ENCODE data around the gene PRR33. TPM values are rescaled to one million over a fixed set of nuclear protein-coding genes. Genes with fewer than 3 reads are reported as not detected.

The PRR33 gene
- total RNA-seq, 1 donor from 2014 or later = 0.75 TPM

DNA sequence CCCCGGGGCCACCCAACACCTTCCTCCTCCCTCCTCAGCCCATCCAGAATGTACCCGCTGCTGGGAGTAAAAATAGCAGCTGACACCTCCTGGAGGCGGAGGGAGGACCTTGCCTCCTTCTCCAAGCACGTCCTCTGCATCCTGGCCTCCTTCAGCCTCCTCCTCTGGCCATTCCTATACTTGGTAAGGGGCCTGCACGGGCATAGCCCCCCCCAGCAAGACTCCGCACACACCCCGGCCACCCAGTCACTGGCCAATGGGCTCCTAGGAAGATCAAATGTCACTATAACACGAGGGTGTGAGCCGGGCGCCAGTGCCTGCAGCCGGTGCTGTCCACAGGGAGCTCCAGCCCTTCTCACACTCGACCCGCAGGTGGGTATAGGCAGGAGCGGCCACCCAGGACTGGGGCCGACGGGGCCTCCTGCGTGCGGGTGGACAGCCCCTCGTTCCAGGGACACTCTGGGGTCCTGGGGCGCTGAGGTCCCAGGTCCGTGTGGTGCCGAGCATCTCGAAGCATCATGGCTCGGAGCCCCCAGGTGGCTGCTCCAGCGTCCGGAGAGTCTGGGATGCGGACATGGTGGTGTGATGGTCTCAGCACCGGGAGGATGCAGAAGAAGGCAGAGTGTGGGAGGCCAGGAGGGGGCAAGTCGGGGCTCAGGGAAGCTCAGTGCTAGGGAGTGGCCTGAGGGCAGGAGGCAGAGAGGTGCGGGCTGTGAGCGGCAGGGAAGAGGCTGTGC is 27.9 kb upstream of the PRR33 start, which contains the start of gene TNNT3:
Gene TNNT3, plus strand, starts transcription at position 313 of the 737 bp plus-strand sequence. CDS start 3,172 bp downstream, outside the sequence.
- intact Hi-C loops (cut with DNase I) = loop anchor here (2.0 to 5.0 kb wide), 2 partner anchors 37 to 83 kb away; no protein-coding TSS in a partner anchor

DNA sequence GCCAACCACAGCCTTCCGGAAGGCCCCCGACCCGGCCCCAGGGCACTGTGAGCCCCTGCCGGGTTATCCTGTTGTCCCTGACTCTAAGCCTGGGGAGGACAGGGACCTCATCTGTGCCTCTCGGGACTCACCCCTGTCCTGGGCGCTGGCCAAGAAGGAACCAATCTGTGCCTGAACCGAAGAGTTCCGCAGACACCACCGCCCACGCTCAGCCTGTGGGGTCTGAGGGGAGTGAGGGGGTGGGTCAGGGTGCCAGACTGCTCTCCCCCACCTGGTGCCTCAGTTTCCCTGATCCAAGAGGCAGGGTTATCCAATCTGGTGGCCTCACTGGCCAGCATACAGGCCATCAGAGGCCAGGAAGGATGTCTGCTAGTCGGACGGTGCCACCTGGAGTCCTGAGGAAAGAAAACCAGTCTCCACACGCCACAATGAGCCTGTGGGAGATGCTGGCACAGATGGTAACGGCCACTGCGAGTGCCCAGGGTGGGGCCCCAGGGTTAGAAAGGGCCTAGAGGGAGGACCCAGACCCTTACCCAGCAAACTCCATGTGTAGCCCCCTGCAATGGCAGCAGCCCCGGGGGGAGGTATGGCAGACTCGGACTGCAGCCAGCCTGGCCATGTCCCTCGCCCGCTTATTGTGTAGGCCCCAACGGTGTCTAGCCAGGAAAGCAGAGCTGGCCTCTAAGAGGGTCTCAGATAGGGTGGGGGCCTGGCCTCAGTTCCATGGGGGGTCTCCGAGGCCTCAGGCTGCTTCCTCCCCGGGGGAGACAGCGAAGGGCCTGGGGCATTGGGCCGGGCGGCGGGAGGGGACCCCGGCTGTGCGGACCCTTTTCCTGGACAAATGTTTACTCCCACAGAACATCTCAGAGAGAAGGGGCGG is 27.0 kb upstream of the PRR33 start:
- intact Hi-C loops (cut with DNase I) = loop anchor here (2.0 to 5.0 kb wide), 2 partner anchors 36 to 82 kb away; no protein-coding TSS in a partner anchor
- no peak for DNase-seq (ENCODE audit: low spot score)

More for the DNA sequence above, 27.9 kb upstream of the PRR33 start, which contains the start of gene TNNT3:
- DNase-seq (ENCODE audit: low spot score) = no peak

DNA sequence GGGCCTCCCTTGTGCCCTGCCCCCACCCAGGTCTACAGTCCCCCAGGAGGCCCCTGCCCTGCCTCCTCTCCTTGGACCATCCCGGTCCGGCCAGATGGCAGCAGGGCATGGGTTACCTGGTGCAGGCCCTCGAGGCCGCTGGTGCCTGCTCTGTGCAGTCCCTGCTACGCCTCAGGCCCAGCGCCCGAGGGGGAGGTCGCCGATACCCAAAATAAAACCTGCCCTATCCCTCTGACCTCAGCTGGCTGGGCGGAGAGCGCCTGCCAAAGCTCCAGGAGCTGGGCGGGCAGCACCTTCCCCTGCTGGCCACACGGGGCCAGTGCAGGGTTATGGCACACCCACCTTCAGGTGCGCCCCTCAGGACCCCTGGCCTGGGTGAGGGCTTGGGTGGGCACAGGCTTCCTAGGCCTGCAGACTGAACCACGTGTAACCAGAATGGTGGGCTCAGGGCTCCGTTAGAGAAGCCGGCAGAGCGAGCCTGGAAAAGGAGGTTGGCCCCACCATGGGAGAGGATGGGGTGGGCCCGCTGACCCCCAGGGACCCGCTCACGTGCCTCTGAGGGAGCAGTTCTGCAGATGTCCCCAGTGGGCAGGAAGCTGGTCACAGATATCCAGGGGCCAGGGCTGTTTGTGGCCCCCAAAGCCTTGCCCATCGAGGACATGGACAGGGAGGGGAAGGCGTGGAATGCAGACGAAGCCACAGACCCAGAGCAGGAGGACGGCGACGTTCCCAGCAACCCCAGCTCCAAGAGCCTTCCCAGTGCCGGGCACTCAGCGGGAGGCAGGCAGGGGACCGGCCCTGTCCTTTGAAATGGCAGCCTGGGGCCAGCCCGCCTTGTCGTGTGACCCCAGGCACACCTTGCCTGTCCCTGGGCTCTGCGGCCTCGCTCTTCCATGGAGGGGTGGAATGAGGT is 26.1 kb upstream of the PRR33 start:
- no peak for DNase-seq (ENCODE audit: low spot score)
- intact Hi-C loops (cut with DNase I) = loop anchor here (2.0 to 5.0 kb wide), 2 partner anchors 35 to 81 kb away; no protein-coding TSS in a partner anchor

DNA sequence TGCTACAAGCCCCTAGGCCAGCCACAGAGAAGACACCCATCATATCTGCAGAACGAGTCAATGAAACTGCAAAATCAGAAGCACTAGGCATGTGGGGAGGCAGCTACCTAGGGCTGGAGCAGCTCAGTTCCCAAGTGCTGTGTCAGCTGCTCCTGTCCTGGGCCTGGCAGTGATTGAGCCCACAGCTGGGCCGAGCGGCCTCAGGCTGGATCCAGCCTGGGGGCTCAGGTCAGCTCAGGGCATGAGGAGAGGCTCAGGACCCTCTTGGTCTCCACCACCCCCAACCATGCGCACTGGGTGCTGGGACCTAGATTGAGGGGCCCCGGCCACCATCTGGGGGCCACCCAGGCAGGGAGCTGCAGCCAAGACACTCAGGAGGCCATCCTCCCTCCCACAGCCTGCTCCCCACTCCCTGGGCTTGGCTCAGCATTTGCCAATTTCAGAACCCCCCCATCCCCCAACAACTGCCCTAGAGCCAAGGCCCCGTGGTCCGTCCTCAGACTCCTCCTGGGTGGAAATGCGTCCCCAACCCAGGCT is 25.4 kb upstream of the PRR33 start:
- DNase-seq (ENCODE audit: low spot score) = no peak
- intact Hi-C loops (cut with DNase I) = loop anchor here (1.0 to 5.0 kb wide), 2 partner anchors 24 to 35 kb away; no protein-coding TSS in a partner anchor

DNA sequence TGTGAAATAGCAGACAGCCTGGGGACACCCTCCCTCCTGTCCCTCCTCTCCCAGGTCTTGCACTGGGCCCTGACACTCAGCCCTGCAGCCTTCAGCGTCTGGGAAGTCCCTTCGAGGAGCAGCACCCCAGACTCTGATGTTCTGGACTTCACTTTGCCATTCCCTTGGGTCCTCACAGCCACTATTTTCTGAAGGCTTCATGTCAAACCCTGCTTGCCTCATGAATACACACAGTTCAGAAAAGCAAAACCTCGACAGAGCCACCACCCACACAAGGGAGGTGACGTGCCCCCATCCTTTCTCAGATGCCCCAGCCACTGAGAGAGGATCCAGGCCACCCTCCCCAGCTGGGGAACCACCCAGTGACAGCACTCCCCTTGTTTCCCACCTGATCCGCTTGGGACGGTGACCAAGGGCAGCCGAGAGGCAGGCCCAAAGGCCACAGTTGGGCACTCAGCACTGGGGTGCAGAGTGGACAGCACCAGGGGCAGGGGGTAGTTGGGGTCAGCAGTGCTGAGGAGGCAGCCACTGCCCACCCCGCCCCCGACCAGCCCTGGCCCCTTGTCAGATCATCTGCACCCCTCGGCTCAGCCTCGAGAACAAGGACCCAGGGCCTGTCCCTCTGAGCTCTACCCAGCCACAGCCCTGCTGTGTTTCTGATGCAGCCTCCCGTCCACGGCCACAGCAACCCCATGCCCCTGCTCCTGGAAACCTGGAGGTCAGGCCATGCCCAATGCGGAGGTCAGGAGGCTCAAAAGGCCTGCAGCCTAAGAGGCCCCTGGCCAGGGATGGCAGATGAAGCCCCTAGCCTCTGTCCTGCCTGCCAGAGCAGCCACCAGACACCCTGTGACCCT is 24.7 kb upstream of the PRR33 start:
- intact Hi-C loops (cut with DNase I) = loop anchor here (1.0 to 5.0 kb wide), 2 partner anchors 23 to 34 kb away; no protein-coding TSS in a partner anchor
- no peak for DNase-seq (ENCODE audit: low spot score)

DNA sequence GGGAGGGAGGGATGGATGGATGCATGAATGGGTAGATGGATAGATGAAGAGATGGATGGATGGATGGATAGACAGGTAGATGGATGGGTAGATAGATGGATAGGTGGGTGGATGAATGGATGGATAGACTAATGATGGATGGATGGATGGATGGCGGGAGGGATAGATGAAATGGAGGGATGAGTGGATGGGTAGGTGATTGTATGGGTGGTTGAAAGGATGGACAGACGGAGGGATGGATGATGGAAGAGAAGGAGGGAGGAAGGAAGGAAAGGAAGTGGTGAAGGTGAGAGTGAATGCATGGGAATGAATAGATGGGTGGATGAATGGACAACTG is 24.1 kb upstream of the PRR33 start:
- intact Hi-C loops (cut with DNase I) = loop anchor here (1.0 to 5.0 kb wide), 2 partner anchors 22 to 33 kb away; no protein-coding TSS in a partner anchor
- DNase-seq (ENCODE audit: low spot score) = no peak

DNA sequence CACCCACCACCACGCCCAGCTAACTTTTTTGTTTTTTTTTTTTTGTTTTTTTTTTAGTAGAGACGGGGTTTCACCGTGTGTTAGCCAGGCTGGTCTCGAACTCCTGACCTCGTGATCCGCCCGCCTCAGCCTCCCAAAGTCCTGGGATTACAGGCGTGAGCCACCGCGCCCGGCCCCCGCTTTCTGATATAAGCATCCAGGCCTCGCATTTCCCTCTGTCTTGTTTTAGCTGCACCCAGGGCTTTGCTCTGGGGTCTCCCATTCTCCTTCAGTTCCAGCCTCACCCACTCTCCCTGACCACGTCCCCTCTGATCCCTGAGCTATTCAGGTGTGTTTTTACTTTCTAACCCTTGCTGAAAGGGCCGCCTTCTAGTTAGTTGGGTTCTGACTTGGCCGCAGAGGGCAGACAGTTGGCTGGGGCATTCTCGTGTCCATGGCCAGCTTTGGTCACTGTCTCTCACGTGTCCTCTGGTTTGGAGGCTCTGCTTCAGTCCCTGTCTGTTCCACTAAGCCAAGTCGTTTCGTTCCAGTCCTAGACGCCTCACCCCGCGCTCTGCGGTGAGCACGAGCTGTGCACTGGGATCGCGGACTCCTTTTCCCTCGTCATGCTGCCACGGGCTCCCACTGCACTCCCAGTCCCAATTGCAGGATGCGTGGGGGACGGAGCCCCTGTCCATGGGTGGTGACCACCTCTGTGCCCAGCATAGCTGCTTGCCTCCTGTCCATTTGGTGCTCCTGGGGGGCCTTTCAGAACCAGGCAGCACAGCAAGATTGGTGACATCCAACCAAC is 21.8 kb upstream of the PRR33 start:
- DNase-seq (ENCODE audit: low spot score) = no peak
- intact Hi-C loops (cut with DNase I) = loop anchor here (2.0 kb wide), 1 partner anchor 19 kb away; no protein-coding TSS in a partner anchor

DNA sequence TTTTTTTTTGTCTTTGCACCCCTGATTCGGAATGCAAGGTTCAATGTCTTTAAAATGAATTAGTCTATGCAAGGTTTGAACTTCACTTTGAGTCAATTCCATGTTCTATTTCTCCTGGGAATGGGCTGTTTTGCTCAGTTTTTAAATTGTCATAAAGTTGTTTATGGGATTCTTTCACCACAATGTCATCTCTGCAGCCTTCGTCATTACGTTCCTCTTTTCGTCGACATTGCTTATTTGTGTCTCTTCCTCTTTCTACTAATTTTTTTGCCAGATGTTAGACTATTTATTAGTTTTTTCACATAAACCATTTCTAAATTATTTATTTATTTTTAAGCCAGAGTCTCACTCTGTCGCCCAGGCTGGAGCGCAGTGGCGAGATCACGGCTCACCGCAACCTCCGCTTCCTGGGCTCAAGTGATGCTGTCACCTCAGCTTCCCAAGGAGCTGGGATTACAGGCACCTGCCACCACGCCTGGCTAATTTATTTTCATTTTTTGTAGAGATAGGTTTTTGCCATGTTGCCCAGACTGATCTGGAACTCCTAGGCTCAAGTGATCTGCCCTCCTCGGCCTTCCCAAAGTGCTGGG is 20.7 kb upstream of the PRR33 start:
- intact Hi-C loops (cut with DNase I) = loop anchor here (2.0 kb wide), 1 partner anchor 20 kb away; no protein-coding TSS in a partner anchor
- no peak for DNase-seq (ENCODE audit: low spot score)

DNA sequence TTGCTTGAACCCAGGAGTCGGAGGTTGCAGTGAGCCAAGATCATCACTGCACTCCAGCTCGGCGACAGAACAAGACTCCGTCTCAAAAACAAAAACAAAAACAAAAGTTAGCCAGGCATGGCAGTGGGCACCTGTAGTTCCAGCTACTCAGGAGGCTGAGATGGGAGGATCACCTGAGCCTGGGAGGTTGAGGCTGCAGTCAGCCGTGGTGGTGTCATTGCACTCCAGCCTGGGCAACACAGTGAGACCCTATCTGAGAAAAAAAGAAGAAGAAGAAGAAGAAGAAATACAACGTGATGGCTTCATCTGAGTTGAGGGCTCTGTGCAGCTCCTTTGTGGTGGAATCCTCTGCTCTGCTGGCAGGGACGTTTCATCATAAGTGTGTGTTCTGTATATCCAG is 17.8 kb upstream of the PRR33 start:
- no peak for DNase-seq (ENCODE audit: low spot score)
- intact Hi-C loops (cut with DNase I) = no loop called here

DNA sequence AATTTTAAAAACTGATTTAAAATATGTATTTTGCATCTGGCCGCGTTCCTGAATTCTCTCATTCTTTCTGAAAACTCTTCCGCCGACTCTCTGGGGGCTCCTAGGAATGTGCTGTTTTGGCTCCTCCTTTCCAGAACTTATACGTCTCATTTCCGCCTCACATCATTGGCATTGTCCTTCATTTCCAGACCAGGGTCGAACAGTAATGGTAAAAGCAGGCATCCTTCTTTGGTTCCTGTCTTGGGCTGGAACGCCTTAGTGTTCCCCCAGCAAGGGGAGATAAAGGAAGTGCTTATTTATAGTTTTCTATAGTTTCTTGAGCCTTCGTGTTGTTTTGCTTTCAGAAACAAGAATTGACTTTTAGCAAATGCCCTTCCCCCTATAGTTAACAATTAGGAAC is 16.9 kb upstream of the PRR33 start:
- no peak for DNase-seq (ENCODE audit: low spot score)

DNA sequence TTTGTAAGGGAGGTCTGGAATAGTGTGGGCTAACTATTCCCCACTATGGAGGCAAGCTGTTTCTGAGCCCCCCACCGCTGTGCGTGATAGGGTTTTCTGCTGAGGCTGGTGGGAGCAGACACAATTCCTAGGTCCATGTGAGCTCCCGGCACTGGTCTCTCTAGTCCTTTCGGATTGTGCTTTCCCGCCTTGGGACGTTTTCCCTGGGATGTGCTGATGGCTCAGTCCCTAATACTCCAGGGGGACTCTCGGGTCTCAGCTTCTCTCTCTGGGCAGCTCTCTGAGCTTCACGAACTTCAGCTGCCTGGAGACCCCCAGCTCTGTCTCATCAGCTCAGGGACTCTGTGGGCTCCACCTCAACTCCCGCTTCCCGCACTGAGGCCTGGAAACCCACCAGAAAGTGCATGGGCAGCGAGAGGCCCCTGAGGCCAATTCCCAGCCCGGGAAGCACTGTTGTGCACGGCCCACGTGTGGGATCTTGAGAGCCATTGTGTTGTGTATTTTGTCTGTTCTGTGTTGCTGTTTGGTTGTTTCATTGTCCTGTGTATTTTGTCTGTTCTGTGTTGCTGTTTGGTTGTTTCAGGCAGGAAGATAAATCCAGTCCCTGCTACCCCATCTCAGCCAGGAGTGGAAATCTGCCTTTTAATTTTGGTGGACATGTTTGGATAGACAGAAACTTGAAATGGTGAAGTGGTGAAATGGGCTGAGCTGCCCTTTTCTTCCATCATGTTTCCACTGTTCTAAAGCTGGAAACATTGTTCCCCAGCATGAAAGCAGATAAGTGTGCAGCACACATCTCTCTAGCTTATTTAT is 15.1 kb upstream of the PRR33 start:
- intact Hi-C loops (cut with DNase I) = no loop called here
- no peak for DNase-seq (ENCODE audit: low spot score)

More for the DNA sequence above, 16.9 kb upstream of the PRR33 start:
- intact Hi-C loops (cut with DNase I) = no loop called here

DNA sequence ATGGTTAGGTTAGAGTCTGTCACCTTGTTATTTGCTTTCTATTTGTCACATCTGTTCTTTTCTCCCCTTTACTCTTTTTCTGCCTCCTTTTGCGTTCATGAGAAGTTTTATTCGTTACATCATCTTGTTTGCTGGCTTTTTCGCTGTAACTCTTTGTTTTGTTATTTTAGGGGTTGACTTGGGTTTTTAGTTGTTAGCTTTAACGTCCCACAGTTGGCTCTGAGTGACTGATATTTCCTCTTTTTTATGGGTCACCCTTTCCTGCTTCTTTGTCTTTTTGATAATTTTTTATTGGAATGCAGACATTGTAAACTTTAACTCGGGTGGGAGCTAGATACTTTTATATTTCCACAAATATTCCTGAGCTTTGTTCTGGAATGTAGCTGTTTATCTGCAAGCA is 14.5 kb upstream of the PRR33 start:
- no peak for DNase-seq (ENCODE audit: low spot score)
- intact Hi-C loops (cut with DNase I) = no loop called here

DNA sequence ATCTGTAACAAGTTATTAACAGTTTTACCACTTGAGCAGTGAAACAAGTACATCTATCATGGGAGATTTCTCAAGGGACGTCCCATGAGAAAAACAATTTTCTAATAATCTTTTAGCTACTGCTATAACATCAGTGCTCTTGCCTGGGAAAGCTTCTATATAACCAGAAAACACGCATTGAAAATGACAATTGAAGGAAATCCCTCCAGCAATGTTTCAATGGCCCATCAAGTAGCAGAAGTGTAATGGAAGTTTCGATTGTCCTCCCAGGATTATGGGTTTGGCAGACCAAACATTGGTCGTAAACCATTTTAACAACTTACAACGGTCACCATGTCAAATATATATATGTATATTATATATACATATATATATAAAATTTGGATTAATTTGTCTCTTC is 8.0 kb upstream of the PRR33 start:
- intact Hi-C loops (cut with DNase I) = loop anchor here (5.0 kb wide), 1 partner anchor 43 kb away; no protein-coding TSS in a partner anchor
- DNase-seq (ENCODE audit: low spot score) = no peak

DNA sequence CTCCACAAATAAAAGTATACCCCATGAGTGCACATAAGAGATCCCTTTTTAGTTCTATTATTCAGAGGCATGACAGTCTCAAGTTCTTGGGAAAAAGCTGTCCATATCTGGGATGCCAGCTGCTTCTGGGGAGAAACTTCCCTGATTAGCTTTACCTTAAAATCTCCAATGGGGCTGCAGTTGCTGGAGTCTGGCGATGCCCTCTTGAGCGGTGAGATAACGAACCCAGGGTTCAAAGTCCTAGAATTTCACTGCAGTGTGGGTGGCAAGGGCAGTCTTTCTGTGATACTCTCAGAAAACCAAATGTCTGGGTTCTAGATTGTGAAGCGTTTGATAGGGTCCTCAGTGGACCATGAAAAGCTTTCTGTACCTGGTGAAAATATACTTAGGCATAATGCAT is 7.4 kb upstream of the PRR33 start:
- intact Hi-C loops (cut with DNase I) = loop anchor here (5.0 kb wide), 1 partner anchor 43 kb away; no protein-coding TSS in a partner anchor
- no peak for DNase-seq (ENCODE audit: low spot score)

DNA sequence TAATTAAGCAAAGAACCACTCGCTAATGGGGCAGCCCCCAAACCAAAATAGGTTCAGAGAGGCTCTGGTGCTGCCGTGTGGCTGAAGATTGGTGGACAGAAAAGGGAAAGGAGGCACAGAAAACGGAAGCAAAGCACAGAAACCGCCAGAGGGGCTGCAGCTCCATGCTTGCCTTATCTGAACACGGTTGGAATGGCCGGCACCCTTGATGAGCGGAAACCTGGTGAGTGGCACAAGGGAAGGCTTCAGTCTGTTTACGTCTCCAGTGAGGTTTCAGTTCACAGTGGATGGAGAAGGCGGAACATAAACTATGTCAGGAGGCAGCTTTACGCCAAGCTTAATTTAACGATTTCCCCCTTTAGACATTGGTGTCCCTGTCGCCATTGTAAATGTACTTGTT is 5.2 kb upstream of the PRR33 start:
- DNase-seq (ENCODE audit: low spot score) = no peak
- intact Hi-C loops (cut with DNase I) = loop anchor here (5.0 kb wide), 1 partner anchor 45 kb away; no protein-coding TSS in a partner anchor

DNA sequence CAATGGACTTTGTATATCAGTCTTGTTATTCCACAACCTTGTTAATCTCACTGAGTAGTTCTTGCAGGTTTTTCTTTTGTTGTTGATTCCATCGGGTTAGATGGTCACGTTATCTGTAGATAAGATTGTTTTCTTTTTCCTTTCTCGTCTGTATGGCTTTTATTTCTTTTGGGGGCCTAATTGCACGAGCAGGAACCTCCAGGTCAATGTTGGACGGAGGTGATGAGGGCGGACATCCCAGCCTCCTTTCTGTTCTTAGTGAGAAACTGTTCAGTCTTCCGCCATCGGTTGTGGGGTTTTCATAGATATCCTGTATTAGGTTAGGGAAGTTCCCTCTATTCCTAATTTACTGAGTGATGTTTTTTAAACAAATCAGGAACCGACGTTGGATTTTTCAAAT is 4.8 kb upstream of the PRR33 start:
- no peak for DNase-seq (ENCODE audit: low spot score)
- intact Hi-C loops (cut with DNase I) = loop anchor here (5.0 kb wide), 1 partner anchor 46 kb away; no protein-coding TSS in a partner anchor
